HG03280 (cell line): Measurements from ENCODE around the gene AMT.
"Not testable (repeated sequence)": the region's sequence is repeated elsewhere in the genome, so short reads cannot be mapped to it uniquely, and the experiment has no call there.

ENCODE experiments used
- ATAC-seq: cut with Tn5 transposase; IDR thresholded peaks from one replicate; pipeline ENCODE4 v1.9.1; 2021; ENCODE audit warnings: mild to moderate bottlenecking, moderate library complexity; ENCODE audit not compliant: unreplicated experiment

The AMT gene

GRCh38 chr3:49424816-49425215 is 2.5 kb upstream of the AMT start:
- ATAC-seq = no peak

DNA sequence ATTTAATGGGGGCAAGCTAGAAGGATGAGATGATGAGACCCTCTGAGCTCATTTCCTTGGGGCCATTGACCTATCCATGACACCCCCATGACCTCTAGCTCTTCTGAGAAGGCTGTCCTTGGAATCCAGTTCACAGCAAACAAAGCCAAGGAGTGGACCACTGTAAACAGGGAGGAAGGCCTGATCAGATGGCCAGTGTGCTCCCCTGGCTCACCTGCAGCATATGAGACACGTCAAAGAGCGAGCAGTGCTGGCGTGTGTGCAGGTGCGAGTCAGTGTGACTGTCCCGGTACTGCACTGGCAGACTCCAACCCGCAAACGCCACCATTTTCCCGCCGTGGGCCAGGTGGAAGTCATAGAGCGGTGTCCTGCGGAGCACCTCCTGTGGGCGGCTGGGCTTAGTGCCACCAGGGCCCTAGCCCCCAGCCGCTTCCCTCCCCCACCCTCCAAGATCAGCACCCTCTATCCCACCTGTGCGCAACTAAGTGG is 339 bp downstream of the AMT start:
- no peak for ATAC-seq

GRCh38 chr3:49417516-49418120 is 4.7 kb downstream of the AMT start:
- no peak for ATAC-seq

GRCh38 chr3:49416867-49417266 is 5.4 kb downstream of the AMT start:
- no peak for ATAC-seq

- ATAC-seq = no peak
Observed at GRCh38 chr3:49415931-49416601, 6.2 kb downstream of the AMT start.

GRCh38 chr3:49414753-49415152 is 7.5 kb downstream of the AMT start:
- no peak for ATAC-seq

DNA sequence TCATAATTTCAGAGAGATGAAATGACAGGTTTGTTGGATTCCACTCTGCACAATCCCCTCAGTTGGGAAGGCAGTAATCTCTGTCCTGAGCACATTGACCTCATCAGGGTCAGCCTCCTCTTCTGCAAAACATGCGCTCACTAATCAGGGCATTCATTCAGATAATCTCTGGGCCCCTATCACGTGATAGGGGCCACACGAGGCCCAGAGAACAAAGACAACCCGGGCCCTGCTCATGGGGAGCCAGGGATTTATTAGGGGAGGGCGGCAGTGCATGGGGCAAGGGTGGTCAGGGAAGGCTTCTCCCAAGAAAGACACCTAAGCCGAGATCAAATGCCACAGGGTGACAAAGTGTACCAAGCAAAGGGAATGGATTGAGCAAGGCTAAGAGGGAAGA is 8.9 kb downstream of the AMT start:
- no peak for ATAC-seq

- ATAC-seq = no peak
Observed at GRCh38 chr3:49412632-49413337, 9.5 kb downstream of the AMT start.

DNA sequence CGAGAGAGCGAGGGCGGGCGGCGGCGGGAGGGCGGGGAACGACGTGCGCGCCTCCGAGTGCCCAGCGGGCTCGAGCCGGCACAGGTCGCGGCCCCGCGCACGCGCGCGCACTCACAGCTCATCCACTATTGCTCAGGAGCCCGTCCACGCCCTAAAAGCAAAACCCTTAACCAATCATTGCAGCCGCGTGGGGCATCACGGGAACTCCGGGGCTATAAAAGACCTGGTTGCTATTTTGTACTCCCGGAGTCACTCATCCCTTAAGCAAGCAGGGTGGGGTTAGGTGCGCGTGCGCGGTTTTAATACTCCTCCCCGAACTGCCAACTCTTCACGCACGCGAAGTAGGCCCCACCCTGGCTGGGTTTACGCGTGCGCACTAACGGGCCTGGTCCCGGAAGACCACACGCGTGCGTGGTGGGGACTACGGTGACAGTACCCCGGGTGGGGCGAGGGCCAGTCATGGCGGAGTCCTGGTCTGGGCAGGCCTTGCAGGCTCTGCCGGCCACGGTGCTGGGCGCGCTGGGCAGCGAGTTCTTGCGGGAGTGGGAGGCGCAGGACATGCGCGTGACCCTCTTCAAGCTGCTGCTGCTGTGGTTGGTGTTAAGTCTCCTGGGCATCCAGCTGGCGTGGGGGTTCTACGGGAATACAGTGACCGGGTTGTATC is 10.2 kb downstream of the AMT start, which contains the start of the genes RHOA and TCTA:
RHOA (minus strand) TSS at position 9 of the 664 bp plus-strand sequence. CDS start 36,387 bp downstream, outside the sequence.
TCTA (plus strand) TSS at position 456 of the 664 bp plus-strand sequence; CDS start at position 460, 4 bp downstream.
- ATAC-seq = peak; percentile 86

- ATAC-seq = peak; percentile 28
Observed at GRCh38 chr3:49411535-49411967, 10.7 kb downstream of the AMT start.

DNA sequence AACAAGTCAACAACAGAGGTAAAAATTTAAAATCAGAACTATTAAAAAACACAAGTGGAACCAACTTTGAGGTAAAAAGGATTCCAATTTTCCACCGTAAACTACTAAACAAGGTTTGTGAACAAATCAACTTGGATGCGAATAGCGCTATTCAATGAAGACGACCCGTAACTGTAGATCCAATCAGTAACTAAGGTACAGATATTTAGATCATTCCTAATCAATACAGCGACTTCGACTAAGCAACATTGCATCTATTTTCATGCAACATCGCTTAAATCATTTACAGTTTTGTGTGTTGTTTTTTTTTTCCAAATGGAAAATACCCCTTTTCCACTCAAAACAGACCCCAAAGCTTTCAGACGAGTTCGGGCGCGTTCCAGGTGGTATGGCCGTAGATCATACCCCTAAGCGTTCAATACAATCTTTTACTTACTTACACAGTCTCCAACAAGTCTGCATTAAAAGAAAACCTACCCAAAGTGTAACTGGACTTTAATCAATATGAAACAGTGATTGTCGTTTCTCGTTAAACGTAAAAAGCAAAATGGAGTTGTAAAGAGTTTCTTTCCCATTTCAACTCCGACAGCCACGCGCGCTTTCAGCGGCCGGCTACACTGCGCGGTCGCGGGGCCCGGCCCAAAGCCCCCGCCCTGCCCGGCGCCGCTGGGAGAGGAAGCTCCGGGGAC is 11.3 kb downstream of the AMT start:
- ATAC-seq = no peak

DNA sequence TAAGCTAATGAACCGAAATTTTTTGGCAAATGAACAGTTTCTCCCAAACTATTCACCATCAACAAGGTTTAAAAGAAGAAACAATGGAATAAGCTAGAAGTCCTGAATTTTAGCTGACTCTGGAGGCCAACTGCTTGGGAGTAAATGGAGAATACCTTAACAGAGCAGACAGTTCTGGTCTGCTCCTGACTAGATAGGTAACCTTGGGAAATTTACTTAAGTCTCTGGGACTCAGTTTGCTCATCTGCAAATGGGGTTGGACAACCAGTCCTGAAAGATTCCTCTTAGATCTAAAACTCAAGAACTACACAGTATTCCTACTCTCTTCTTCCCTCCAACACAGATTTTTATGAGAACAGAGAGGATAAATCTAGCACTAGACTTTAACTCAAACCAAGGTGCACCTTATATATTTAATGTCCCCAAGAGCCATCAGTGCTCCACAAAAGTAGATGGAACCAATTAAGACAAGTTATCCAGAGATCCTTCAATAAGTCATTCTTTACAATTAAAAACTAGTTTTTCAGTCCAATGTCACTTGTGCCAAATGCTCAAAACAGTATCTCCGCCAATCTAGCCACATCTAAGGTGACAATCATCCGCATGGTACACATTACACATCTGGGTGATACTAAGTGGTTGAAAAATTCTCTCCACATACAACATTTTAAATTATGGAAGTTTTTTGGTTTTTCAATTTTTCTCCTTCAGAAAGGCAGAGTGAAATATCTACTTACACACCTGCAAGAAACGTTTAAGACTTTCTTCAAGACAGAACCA is 12.0 kb downstream of the AMT start:
- ATAC-seq = no peak

DNA sequence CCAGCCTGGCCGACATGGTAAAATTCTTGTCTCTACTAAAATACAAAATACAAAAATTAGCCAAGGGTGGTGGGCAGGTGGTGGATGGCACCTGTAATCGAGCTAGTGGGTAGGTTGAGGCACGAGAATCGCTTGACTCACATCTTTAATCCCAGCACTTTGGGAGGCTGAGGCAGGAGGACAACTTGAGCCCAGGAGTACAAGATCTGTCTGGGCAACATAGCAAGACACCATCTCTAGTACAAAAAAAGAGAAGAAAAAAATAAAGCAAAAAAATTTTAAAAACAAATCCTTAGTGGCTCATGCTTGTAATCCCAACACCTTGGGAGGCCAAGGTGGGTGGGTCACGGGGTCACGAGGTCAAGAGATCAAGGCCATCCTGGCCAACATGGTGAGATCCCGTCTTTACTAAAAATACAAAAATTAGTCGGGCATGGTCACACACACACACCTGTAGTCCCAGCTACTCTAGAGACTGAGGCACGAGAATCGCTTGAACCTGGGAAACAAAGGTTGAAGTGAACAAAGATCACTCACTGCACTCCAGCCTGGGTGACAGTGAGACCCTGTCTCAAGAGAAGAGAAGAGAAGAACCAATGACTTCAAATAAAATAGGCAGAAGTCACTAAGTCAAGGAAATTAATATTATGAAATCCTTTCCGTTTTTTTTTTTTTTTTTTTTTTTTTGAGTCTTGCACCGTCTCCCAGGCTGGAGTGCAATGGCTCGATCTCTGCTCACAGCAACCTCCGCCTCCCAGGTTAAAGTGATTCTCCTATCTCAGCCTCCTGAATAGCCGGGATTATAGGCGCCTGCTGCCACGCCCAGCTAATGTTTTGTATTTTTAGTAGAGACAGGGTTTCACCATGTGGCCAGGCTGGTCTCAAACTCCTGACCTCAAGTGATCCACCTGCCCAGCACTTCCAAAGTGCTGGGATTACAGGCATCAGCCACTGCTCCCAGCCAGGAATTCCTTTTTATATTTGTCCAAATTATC is 15.4 kb downstream of the AMT start:
- no peak for ATAC-seq

DNA sequence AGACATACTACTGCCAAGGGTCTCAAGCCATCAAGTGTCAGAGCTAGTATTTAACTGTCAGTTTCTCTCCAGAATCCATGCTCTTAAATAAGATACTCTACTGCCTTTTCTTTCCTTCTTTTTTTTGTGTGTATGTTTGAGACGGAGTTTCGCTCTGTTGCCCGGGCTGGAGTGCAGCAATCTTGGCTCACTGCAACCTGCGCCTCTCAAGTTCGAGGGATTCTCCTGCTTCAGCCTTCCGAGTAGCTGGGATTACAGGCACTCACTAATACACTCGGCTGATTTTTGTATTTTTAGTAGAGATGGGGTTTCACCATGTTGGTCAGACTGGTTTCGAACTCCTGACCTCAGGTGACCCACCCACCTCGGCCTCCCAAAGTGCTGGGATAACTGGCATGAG is 16.7 kb downstream of the AMT start:
- ATAC-seq = not testable (repeated sequence)

DNA sequence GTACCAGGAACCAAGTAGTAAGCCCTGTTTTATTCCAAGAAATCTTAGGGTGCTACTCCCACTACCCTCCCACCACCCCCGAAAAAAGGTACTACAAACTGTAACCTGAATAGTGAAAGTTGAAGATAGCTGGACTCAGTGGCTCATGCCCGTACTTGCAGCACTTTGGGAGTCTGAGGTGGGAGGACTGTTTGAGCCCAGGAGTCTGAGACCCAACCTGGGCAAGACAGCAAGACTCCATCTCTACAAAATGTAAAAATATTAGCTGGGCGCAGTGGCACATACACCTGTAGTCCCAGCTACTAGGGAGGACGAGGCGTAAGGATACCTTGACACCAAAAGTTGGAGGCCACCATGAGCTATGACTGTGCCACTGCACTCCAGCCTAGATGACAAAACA is 18.4 kb downstream of the AMT start:
- no peak for ATAC-seq

DNA sequence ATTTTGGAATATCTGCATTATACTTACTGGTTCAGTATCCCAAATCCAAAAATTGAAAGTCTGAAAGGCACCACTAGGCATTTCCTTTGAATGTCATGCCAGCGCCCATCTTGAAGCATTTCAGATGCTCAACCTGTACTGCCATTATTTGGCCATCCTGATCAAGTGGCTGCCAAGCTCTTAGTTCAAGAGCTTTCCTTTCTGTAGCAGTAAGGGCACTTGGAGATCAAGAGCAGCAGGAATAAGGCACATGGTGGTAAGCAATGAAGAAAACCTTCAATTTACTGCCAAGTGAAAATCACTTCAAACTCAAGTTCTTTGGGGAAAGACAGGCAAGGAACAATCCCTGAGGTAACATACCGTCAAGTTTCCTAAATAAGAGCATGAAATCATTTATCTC is 20.5 kb downstream of the AMT start:
- no peak for ATAC-seq

GRCh38 chr3:49399461-49399860 is 22.8 kb downstream of the AMT start:
- ATAC-seq = no peak

DNA sequence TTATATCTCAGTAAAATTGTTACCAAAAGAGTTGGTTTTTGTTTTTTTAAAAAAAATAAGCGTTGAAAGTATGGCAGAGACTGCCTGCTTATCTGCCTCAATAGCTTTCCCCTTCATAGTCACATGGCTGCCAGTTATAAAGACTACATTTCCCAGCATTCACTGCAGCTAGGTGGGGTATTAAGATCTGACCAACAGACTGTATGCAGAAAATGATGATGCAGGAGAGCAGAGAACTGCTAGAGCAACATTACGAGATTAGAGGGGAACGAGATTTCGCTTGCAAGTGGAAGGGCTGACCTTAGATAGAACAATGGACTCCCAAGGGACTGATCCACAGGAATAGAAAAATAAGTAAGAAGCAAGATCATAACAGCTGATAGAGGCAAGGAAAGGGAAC is 24.8 kb downstream of the AMT start:
- no peak for ATAC-seq

DNA sequence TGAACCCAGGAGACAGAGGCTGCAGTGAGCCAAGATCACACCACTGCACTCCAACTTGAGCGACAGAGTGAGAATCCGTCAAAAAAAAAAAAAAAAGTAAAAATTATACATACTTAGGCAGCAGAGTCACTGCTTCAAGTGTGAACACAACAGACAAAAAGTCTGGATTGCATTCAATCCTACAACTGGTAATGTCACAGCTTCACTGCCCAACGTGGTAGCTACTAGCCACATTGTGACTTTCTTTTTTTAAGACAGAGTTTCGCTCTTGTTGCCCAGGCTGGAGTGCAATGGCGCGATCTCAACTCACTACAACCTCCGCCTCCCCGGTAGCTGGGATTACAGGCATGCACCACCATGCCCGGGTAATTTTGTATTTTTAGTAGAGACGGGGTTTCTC is 31.0 kb downstream of the AMT start:
- ATAC-seq = not testable (repeated sequence)
